ENCODE measurements around the gene SDC3. TPM values are rescaled to one million over a fixed set of nuclear protein-coding genes. Genes with fewer than 3 reads are reported as not detected.
A peak's percentile ranks its signal among the peaks of the same experiment; 100 is the strongest.

Gene SDC3
- polyA plus RNA-seq (2013), result 0.04 TPM

DNA sequence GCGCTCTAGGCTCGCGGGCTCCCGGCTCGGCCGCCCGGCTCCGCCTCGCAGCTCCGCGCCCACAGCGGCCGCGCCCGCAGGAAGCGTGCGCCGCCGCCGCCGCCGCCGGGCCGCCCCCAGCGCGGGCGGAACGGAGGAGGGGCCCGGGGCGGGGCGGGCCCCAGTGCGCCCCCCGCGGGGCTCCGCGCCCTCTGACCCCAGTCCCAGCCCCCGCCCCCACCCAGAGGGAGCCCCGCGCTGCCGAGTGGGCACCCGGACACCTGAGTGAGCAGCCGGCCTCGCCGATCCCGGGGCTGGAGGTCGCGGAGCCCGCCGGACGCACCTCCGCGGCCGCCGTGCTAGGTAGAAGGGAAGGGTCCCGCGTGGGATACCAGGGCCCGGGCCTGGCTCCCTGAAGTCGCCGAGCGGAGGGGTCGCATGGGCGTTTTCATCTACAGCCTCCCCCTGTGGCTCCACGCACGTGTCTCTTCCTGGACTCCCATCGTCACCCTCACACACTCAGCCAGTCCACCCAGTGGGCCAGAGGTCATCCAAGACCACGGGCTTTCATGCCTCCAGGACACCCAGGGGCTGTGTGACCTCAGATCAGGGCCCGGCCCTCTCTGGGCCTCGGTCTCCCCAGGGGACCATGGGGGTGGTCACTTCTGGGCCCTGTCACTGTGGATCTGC, at the start of gene SDC3:
SDC3 (minus strand) TSS at position 63 of the 669 bp plus-strand sequence. CDS start 172 bp downstream, outside the sequence.
- Histone ChIP-seq H3K36me3 (ENCODE audit: control insufficient read depth in 4 of 4, insufficient read depth in 4 of 4, low read length in 3 of 4) (no peaks in the 10 kb centered on the region), H3K4me1 (ENCODE audit: control extremely low read depth in 1 of 4, control insufficient read depth in 4 of 4, insufficient read depth in 4 of 4, low read length in 3 of 4) (peaks cover 0 to 29% (median 16%) of the 10 kb centered on the region in 4 experiments), H3K27ac (ENCODE audit: insufficient read depth in 1 of 2, low read depth in 1 of 2, low read length in 2 of 2, poor library complexity in 1 of 2, severe bottlenecking in 2 of 2) (no peak within 1 kb of the TSS), H3K27me3 (replicated peaks in 2 of 5; ENCODE audit: control insufficient read depth in 4 of 5, insufficient read depth in 5 of 5, low read length in 4 of 5) (peaks cover 0 to 67% (median 41%) of the 10 kb centered on the region in 5 experiments), H3K4me3 (ENCODE audit: control insufficient read depth in 1 of 7, extremely low read depth in 1 of 7, insufficient read depth in 4 of 7, low read depth in 2 of 7, low read length in 6 of 7) (peak within 1 kb of the TSS in 3 of 7 experiments; percentile 8 to 29 (median 27)), H3K9me3 (ENCODE audit: control extremely low read depth in 1 of 5, control insufficient read depth in 4 of 5, insufficient read depth in 2 of 5, low read depth in 1 of 5, low read length in 4 of 5) (no peaks in the 10 kb centered on the region)
- ChIA-PET CTCF (interaction anchor here (2.8 to 8.4 kb wide), 6 partner anchors 12 to 189 kb away, joined by 17 to 252 read pairs (median 46); no protein-coding TSS in a partner anchor), POLR2A (interaction anchor here (1.2 kb wide), 1 partner anchor 36 kb away, joined by 3 read pairs; no protein-coding TSS in a partner anchor)
- peak in 1 of 3 donors; percentile 42 for DNase-seq
- 1% methylated on average over 56 of the region's 68 CpGs for WGBS (ENCODE audit: insufficient coverage)

GRCh38 chr1:30957560-30958222, 49.1 kb upstream of the SDC3 start:
- POLR2A ChIA-PET, result interaction anchor here (0.7 kb wide), 1 partner anchor 25 kb away, joined by 4 read pairs; no protein-coding TSS in a partner anchor
- Histone ChIP-seq H3K36me3 (ENCODE audit: control insufficient read depth in 4 of 4, insufficient read depth in 4 of 4, low read length in 3 of 4) (peaks cover 23 to 86% (median 57%) of the 10 kb centered on the region in 4 experiments), H3K9me3 (ENCODE audit: control extremely low read depth in 1 of 5, control insufficient read depth in 4 of 5, insufficient read depth in 2 of 5, low read depth in 1 of 5, low read length in 4 of 5) (no peaks in the 10 kb centered on the region), H3K4me1 (ENCODE audit: control extremely low read depth in 1 of 4, control insufficient read depth in 4 of 4, insufficient read depth in 4 of 4, low read length in 3 of 4) (no peaks in the 10 kb centered on the region), H3K4me3 (ENCODE audit: control insufficient read depth in 1 of 7, extremely low read depth in 1 of 7, insufficient read depth in 4 of 7, low read depth in 2 of 7, low read length in 6 of 7) (no peak overlapping the region), H3K27me3 (replicated peaks in 2 of 5; ENCODE audit: control insufficient read depth in 4 of 5, insufficient read depth in 5 of 5, low read length in 4 of 5) (no peaks in the 10 kb centered on the region), H3K27ac (ENCODE audit: insufficient read depth in 1 of 2, low read depth in 1 of 2, low read length in 2 of 2, poor library complexity in 1 of 2, severe bottlenecking in 2 of 2) (no peak overlapping the region)
- DNase-seq, result no peak
- WGBS (ENCODE audit: insufficient coverage), result 96% methylated on average over 3 of the region's 4 CpGs
- CTCF ChIA-PET, result interaction anchor here (1.0 kb wide), 1 partner anchor 11 kb away, joined by 3 read pairs; no protein-coding TSS in a partner anchor

GRCh38 chr1:30955448-30956015, 47.0 kb upstream of the SDC3 start:
- no peak for DNase-seq
- CTCF ChIA-PET, result no interaction called here
- WGBS (ENCODE audit: insufficient coverage), result 50% methylated on average over 1 of the region's 1 CpG
- no peak overlapping the region for H3K4me3 ChIP-seq (ENCODE audit: control insufficient read depth in 1 of 7, extremely low read depth in 1 of 7, insufficient read depth in 4 of 7, low read depth in 2 of 7, low read length in 6 of 7)
- no peaks in the 10 kb centered on the region for H3K9me3 ChIP-seq (ENCODE audit: control extremely low read depth in 1 of 5, control insufficient read depth in 4 of 5, insufficient read depth in 2 of 5, low read depth in 1 of 5, low read length in 4 of 5)
- H3K4me1 ChIP-seq (ENCODE audit: control extremely low read depth in 1 of 4, control insufficient read depth in 4 of 4, insufficient read depth in 4 of 4, low read length in 3 of 4), result no peaks in the 10 kb centered on the region
- POLR2A ChIA-PET, result interaction anchor here (0.7 kb wide), 1 partner anchor 39 kb away, joined by 3 read pairs; no protein-coding TSS in a partner anchor
- no peak overlapping the region for H3K27ac ChIP-seq (ENCODE audit: insufficient read depth in 1 of 2, low read depth in 1 of 2, low read length in 2 of 2, poor library complexity in 1 of 2, severe bottlenecking in 2 of 2)
- peaks cover 27 to 87% (median 60%) of the 10 kb centered on the region in 4 experiments for H3K36me3 ChIP-seq (ENCODE audit: control insufficient read depth in 4 of 4, insufficient read depth in 4 of 4, low read length in 3 of 4)
- no peaks in the 10 kb centered on the region for H3K27me3 ChIP-seq (replicated peaks in 2 of 5; ENCODE audit: control insufficient read depth in 4 of 5, insufficient read depth in 5 of 5, low read length in 4 of 5)

- POLR2A ChIA-PET, result no interaction called here
- Histone ChIP-seq H3K36me3 (ENCODE audit: control insufficient read depth in 4 of 4, insufficient read depth in 4 of 4, low read length in 3 of 4) (peaks cover 31 to 85% (median 58%) of the 10 kb centered on the region in 4 experiments), H3K4me3 (ENCODE audit: control insufficient read depth in 1 of 7, extremely low read depth in 1 of 7, insufficient read depth in 4 of 7, low read depth in 2 of 7, low read length in 6 of 7) (no peak overlapping the region), H3K27me3 (replicated peaks in 2 of 5; ENCODE audit: control insufficient read depth in 4 of 5, insufficient read depth in 5 of 5, low read length in 4 of 5) (no peaks in the 10 kb centered on the region), H3K27ac (ENCODE audit: insufficient read depth in 1 of 2, low read depth in 1 of 2, low read length in 2 of 2, poor library complexity in 1 of 2, severe bottlenecking in 2 of 2) (no peak overlapping the region), H3K4me1 (ENCODE audit: control extremely low read depth in 1 of 4, control insufficient read depth in 4 of 4, insufficient read depth in 4 of 4, low read length in 3 of 4) (no peaks in the 10 kb centered on the region), H3K9me3 (ENCODE audit: control extremely low read depth in 1 of 5, control insufficient read depth in 4 of 5, insufficient read depth in 2 of 5, low read depth in 1 of 5, low read length in 4 of 5) (no peaks in the 10 kb centered on the region)
- DNase-seq, result no peak
- WGBS (ENCODE audit: insufficient coverage), result 94% methylated on average over 10 of the region's 11 CpGs
- CTCF ChIA-PET, result no interaction called here
Observed at GRCh38 chr1:30953685-30954084, 45.1 kb upstream of the SDC3 start.

- ChIA-PET POLR2A (no interaction called here), CTCF (no interaction called here)
- H3K27me3 ChIP-seq (replicated peaks in 2 of 5; ENCODE audit: control insufficient read depth in 4 of 5, insufficient read depth in 5 of 5, low read length in 4 of 5), result no peaks in the 10 kb centered on the region
- no peaks in the 10 kb centered on the region for H3K4me1 ChIP-seq (ENCODE audit: control extremely low read depth in 1 of 4, control insufficient read depth in 4 of 4, insufficient read depth in 4 of 4, low read length in 3 of 4)
- no peaks in the 10 kb centered on the region for H3K9me3 ChIP-seq (ENCODE audit: control extremely low read depth in 1 of 5, control insufficient read depth in 4 of 5, insufficient read depth in 2 of 5, low read depth in 1 of 5, low read length in 4 of 5)
- 100% methylated on average over 2 of the region's 5 CpGs for WGBS (ENCODE audit: insufficient coverage)
- H3K27ac ChIP-seq (ENCODE audit: insufficient read depth in 1 of 2, low read depth in 1 of 2, low read length in 2 of 2, poor library complexity in 1 of 2, severe bottlenecking in 2 of 2), result no peak overlapping the region
- H3K36me3 ChIP-seq (ENCODE audit: control insufficient read depth in 4 of 4, insufficient read depth in 4 of 4, low read length in 3 of 4), result peaks cover 34 to 87% (median 66%) of the 10 kb centered on the region in 4 experiments
- no peak for DNase-seq
- no peak overlapping the region for H3K4me3 ChIP-seq (ENCODE audit: control insufficient read depth in 1 of 7, extremely low read depth in 1 of 7, insufficient read depth in 4 of 7, low read depth in 2 of 7, low read length in 6 of 7)
Observed at GRCh38 chr1:30952098-30952497, 43.5 kb upstream of the SDC3 start.

GRCh38 chr1:30950700-30951099, 42.1 kb upstream of the SDC3 start:
- ChIA-PET CTCF (no interaction called here), POLR2A (interaction anchor here (0.6 kb wide), 1 partner anchor 113 kb away, joined by 3 read pairs; no protein-coding TSS in a partner anchor)
- DNase-seq, result no peak
- no peaks in the 10 kb centered on the region for H3K9me3 ChIP-seq (ENCODE audit: control extremely low read depth in 1 of 5, control insufficient read depth in 4 of 5, insufficient read depth in 2 of 5, low read depth in 1 of 5, low read length in 4 of 5)
- H3K36me3 ChIP-seq (ENCODE audit: control insufficient read depth in 4 of 4, insufficient read depth in 4 of 4, low read length in 3 of 4), result peaks cover 35 to 85% (median 62%) of the 10 kb centered on the region in 4 experiments
- 93% methylated on average over 4 of the region's 5 CpGs for WGBS (ENCODE audit: insufficient coverage)
- H3K27ac ChIP-seq (ENCODE audit: insufficient read depth in 1 of 2, low read depth in 1 of 2, low read length in 2 of 2, poor library complexity in 1 of 2, severe bottlenecking in 2 of 2), result no peak overlapping the region
- no peaks in the 10 kb centered on the region for H3K4me1 ChIP-seq (ENCODE audit: control extremely low read depth in 1 of 4, control insufficient read depth in 4 of 4, insufficient read depth in 4 of 4, low read length in 3 of 4)
- H3K27me3 ChIP-seq (replicated peaks in 2 of 5; ENCODE audit: control insufficient read depth in 4 of 5, insufficient read depth in 5 of 5, low read length in 4 of 5), result no peaks in the 10 kb centered on the region
- H3K4me3 ChIP-seq (ENCODE audit: control insufficient read depth in 1 of 7, extremely low read depth in 1 of 7, insufficient read depth in 4 of 7, low read depth in 2 of 7, low read length in 6 of 7), result no peak overlapping the region

All from common myeloid progenitor, CD34-positive (primary cell).